Astrocyte of the spinal cord (primary cell): Measurements from ENCODE around the gene CCDC174.

Experiments
- DNase-seq: peaks from one replicate; pipeline ENCODE4 v3.0.0; 2011; ENCODE audit warnings: low read depth, low spot score
- H3K4me3 ChIP-seq: 2 replicates; pipeline ENCODE4 v1.5.1; 2011; ENCODE audit warnings: low read depth, mild to moderate bottlenecking, low read length, moderate library complexity
- in situ Hi-C: cut with HindIII; loops from 2 replicates; pipeline ENCODE4 v1.10.0; 2017; ENCODE audit warnings: low sequenced_read_pairs
- TF ChIP-seq, protein P1 (sequence below): IDR thresholded peaks from 2 replicates; pipeline ENCODE4 v1.5.1; 2012; ENCODE audit warnings: low read depth, mild to moderate bottlenecking, low read length, inconsistent platforms

Gene CCDC174

DNA sequence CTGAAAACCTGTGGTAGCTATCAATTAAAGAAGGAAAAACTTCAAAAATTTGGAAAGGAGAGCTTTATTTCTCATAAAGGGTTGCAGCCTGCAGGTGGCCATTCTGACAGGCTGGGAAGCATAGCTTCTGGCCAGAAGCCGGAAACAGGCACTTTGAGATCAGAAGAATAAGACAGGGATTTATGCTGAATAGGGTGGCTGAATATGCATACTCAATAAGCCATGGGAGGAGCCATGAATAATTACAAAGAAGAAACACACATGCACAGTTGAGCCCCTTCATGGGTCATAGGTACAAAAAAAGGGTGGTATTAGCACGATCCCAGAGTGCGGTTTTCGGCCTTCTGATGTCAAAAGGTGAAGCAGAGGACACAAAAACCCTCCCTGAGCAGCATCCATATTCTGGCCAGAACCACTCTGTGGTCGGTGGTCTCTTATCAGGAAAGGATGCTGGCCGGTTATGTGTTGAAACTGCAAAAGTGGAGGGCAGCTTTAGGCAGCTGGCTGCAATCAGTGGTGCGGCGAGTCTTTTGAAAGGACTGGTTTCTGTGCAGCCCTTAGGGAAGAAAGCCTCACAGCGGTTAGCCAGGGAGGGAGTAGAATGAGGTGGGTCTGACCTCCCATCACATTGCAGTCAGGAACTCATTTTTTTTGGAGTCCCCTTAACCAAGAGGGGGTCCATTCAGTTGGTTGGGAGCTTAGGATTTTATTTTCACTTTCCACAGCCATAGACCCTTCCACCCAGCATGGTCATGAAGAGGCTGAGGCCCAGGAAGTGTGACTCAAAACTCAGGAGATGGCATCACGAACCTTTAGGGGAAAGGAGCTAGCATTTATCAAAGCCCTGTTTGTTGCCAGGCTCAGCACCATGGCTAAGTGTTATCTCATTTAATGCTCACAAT, 34.7 kb upstream of the CCDC174 start:
- in situ Hi-C loops: no loop called here
- DNase-seq: no peak
- no peak overlapping the region for H3K4me3 ChIP-seq
- TF ChIP-seq, protein P1, sequence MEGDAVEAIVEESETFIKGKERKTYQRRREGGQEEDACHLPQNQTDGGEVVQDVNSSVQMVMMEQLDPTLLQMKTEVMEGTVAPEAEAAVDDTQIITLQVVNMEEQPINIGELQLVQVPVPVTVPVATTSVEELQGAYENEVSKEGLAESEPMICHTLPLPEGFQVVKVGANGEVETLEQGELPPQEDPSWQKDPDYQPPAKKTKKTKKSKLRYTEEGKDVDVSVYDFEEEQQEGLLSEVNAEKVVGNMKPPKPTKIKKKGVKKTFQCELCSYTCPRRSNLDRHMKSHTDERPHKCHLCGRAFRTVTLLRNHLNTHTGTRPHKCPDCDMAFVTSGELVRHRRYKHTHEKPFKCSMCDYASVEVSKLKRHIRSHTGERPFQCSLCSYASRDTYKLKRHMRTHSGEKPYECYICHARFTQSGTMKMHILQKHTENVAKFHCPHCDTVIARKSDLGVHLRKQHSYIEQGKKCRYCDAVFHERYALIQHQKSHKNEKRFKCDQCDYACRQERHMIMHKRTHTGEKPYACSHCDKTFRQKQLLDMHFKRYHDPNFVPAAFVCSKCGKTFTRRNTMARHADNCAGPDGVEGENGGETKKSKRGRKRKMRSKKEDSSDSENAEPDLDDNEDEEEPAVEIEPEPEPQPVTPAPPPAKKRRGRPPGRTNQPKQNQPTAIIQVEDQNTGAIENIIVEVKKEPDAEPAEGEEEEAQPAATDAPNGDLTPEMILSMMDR: no peak

DNA sequence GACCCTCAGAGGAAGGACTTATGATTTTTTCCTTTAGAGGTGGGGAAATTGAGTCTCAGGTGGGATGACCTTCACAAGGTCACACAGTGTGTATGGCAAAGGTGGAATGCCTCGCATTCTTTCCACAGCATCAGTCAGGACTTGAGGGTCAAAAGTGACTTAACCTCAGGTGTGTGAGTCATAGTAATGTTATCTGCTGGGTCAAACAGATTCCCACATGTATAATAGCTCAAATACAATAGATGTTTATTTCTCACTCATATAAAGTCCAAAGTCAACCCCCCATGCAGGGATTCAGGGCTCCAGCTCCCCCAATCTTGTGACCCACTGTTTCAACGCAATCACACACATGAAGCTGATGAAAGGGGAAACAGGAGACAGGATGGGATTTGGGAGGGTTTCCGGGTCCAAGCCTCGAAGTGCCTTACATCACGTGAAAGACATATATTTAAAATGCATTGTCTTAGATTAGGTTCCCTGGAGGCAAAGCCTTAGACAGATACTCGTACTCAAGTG, 34.0 kb upstream of the CCDC174 start:
- no peak overlapping the region for H3K4me3 ChIP-seq
- no peak for DNase-seq
- in situ Hi-C loops: no loop called here
- TF ChIP-seq, protein P1: no peak

DNA sequence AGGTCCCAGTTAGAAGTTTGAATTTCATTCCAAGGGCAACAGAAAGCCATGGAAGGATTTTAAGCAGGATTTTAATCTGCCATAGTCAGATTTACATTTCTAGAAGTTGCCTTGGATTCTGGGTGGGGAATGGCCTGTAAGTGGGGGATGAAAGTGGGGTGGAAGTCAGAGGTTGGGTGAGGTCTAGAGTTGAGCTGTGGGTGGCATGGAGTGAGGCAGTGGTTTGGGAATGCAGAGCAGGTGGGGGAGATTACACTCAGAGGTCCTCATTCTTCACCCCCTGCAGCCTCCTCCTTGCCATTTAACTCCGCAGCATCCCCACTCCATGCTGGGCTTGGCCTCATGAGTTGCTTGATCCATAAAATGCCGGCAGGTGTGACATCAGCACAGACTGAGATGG, 32.0 kb upstream of the CCDC174 start:
- in situ Hi-C loops: no loop called here
- DNase-seq: no peak
- H3K4me3 ChIP-seq: no peak overlapping the region
- TF ChIP-seq, protein P1: no peak

DNA sequence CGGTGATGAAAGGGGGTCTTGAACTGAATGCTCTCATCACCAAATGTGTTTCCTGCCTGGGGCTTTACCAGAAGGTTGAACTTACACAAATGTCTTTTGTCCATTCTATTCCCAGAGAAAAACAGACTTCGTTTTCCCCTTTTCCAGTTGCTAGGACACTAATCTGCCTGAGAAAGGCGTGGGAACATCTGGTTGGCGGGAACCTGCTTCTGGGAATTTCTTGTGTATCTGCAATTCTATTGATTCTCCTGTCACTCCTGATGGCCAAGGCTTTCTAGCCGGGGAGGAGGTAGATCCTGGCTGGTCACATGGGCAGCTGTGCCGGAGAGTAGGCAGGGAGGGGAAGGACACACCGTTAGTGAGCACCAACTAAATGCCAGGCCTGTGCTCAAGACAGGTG, 31.1 kb upstream of the CCDC174 start:
- TF ChIP-seq, protein P1: no peak
- in situ Hi-C loops: no loop called here
- H3K4me3 ChIP-seq: no peak overlapping the region
- DNase-seq: no peak

DNA sequence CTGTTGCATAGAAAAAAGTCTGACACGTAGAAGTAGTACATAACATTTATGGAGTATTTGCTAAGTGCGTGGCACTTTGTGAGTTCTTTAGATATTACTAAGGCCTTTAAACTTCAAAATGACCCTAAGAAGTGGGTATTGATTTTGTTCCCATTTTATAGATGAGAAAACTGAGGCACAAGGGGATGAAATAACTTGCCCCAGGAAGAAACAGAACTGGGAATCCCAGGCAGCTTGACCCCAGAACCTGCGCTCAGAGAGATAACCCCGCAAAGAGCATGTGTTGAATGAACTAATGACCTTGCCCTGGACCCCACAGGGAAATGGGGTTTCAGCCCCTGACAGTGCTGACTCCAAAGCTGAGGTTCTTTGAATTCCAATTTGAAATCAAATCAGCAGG, 30.5 kb upstream of the CCDC174 start:
- H3K4me3 ChIP-seq: no peak overlapping the region

DNA sequence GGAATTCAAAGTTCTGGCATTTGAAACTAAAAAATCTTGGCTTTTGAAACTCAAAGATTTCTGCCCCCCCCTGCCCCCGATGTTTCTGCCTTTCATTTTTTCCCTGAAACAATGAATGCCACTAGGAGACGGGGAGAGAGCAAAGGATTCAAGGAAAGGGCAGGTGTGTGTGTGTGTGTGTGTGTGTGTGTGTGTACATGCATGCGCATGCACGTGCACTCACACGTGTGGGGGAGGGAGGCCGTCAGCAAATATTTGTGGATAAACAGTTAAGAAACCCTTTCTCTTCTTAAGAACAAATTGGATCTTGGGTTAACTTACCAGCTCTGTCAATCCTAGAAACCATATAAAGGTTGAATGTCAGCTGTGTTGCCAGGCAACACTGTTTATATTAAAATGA, 29.2 kb upstream of the CCDC174 start:
- TF ChIP-seq, protein P1: no peak
- no peak overlapping the region for H3K4me3 ChIP-seq
- in situ Hi-C loops: no loop called here
- DNase-seq: no peak

More for the DNA sequence above, 30.5 kb upstream of the CCDC174 start:
- DNase-seq: no peak
- in situ Hi-C loops: no loop called here
- TF ChIP-seq, protein P1: no peak
